IPS-18c (cell line): ENCODE results near the gene RERE.
"Not testable (repeated sequence)": the region's sequence is repeated elsewhere in the genome, so short reads cannot be mapped to it uniquely, and the experiment has no call there.

Experiments
- H3K4me3 ChIP-seq: 2 replicates; pipeline ENCODE4 v1.7.0; 2013; ENCODE audit warnings: low read depth, mild to moderate bottlenecking, low read length, moderate library complexity; ENCODE audit not compliant: insufficient read depth
- H3K9me3 ChIP-seq: one replicate; pipeline ENCODE4 v1.6.1; 2013; ENCODE audit warnings: mild to moderate bottlenecking, low read length, moderate library complexity; ENCODE audit not compliant: control insufficient read depth, insufficient read depth

The RERE gene

DNA sequence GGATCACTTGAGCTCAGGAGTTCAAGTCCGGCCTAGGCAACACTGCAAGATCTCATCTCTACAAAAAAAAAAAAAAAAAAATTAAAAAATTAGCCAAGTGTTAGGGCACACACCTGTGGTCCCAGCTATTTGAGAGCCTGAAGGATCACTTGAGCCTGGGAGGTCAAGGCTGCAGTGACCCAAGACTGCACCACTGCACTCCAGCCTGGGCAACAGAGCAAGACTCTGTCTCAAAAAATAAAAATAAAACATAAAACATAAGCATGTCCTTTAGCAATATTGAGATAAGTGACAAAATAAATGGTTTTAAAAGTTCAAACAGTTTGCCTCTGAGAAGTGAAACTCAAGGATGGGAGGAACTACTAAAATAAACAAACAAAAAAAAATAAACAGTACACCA lies 101.2 kb downstream of the RERE start:
- Histone ChIP-seq H3K4me3 (no peak overlapping the region), H3K9me3 (no peaks in the 10 kb centered on the region)

DNA sequence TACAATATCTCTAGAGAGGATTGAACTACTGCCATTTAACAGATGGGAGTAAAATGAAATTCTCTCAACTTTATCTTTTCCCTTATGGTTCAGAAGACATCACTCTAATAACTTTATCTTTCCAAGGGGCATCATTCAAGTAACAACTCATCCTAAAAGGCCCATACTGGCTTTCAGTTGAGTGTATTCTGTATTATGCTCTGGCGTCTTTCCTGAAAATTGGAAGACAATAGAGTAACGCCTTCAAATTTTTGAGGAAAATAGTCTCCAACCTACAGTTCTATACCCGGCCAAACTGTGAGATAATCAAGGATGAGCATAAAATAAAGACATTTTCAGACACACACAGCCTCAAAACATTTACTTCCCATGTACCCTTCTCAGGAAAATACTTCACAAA lies 103.3 kb downstream of the RERE start:
- Histone ChIP-seq H3K9me3 (no peaks in the 10 kb centered on the region), H3K4me3 (no peak overlapping the region)

DNA sequence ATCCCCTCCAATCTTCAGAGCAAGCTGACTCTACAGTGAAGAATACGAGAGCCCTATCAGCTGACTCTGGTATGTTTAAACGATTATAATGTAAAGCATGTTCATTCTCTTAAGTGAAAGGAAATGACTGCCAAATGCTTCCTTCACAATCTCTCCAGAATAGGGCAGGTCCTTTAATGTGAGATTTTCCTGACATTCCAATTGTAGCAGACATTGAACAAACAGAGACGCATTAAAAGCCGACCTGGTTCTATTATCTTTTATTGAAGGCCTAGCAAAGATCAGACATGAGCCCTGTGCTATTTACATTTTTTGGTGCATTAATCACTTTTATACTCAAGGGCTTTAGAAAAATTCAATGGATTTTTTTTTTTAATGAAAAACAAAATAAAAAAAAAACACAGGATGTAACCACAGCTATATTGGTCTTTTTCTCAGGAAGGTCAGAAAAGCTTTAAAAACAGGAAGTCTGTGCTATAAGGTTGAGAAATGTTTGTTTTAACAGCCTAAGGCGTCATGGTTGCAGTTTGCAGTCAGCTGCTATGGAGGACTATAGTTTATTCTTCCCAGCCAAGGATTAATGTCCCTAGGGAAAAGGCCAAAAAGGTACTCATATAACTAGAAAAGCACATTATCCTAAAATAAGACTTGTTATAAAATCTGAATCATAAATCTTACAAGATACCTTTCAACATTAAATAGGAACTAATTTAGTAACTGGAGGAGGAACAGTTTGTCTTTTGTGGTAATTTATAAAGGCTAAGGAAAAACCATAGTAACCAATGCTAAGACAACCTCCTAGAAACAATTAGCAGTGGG lies 104.8 kb downstream of the RERE start:
- no peaks in the 10 kb centered on the region for H3K9me3 ChIP-seq
- no peak overlapping the region for H3K4me3 ChIP-seq

- H3K4me3 ChIP-seq: no peak overlapping the region
Measured at GRCh38 chr1:8711873-8712412, 105.5 kb downstream of the RERE start.

GRCh38 chr1:8711151-8711550 lies 106.3 kb downstream of the RERE start:
- no peaks in the 10 kb centered on the region for H3K9me3 ChIP-seq
- H3K4me3 ChIP-seq: no peak overlapping the region

More at GRCh38 chr1:8711873-8712412, 105.5 kb downstream of the RERE start:
- no peaks in the 10 kb centered on the region for H3K9me3 ChIP-seq

- no peaks in the 10 kb centered on the region for H3K9me3 ChIP-seq
- H3K4me3 ChIP-seq: no peak overlapping the region
Measured at GRCh38 chr1:8708259-8708658, 109.2 kb downstream of the RERE start.

GRCh38 chr1:8706995-8707396 lies 110.4 kb downstream of the RERE start:
- no peak overlapping the region for H3K4me3 ChIP-seq
- no peaks in the 10 kb centered on the region for H3K9me3 ChIP-seq

DNA sequence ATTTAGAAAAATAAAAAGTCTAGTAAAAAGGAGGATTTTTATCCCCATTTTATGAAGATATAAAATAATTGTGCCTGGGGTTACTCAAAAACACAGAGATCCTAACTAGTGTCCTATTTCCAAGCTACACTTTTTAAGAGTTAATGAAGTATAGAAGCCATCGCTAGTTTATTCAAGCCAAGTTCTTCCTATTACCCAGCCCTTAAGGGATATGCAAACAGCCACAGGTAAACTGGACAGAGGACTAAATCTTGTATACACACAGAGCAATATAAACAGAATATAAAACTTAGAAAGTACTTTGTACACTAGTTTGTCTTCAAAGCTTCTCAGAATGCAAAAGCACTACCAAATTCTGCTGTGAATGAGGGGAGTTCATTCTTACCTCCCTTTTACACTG lies 111.1 kb downstream of the RERE start:
- no peaks in the 10 kb centered on the region for H3K9me3 ChIP-seq
- H3K4me3 ChIP-seq: no peak overlapping the region

DNA sequence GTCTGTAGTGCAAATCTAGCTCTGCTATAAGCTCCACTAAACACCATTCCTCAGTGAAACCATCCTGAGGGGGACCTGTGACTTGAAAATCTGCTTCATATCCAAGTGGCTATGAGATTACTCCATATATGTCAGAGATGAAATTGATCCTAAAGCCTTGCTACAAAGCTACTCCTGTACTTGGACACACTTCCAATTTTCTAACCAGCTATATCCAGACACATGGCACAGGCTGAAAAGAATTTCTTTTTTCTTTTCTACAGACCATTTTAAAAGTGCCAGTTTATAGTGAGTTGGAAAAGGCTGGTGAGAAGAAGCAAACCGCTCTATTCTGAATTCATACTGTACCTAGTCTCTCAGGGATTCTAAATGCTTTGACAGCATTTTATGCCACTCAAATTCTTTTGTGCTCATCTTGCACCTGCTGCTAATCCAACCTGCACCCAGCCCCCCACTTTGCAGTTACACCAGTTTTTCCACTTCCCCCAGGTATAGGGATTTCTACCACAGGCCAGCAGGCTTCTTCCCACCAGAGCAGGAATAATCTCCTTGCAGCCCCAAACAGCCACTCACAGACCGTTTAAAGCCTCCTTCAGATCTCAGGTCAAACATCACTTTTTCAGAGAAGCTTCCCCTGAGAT lies 112.5 kb downstream of the RERE start:
- H3K4me3 ChIP-seq: no peak overlapping the region
- H3K9me3 ChIP-seq: no peaks in the 10 kb centered on the region

DNA sequence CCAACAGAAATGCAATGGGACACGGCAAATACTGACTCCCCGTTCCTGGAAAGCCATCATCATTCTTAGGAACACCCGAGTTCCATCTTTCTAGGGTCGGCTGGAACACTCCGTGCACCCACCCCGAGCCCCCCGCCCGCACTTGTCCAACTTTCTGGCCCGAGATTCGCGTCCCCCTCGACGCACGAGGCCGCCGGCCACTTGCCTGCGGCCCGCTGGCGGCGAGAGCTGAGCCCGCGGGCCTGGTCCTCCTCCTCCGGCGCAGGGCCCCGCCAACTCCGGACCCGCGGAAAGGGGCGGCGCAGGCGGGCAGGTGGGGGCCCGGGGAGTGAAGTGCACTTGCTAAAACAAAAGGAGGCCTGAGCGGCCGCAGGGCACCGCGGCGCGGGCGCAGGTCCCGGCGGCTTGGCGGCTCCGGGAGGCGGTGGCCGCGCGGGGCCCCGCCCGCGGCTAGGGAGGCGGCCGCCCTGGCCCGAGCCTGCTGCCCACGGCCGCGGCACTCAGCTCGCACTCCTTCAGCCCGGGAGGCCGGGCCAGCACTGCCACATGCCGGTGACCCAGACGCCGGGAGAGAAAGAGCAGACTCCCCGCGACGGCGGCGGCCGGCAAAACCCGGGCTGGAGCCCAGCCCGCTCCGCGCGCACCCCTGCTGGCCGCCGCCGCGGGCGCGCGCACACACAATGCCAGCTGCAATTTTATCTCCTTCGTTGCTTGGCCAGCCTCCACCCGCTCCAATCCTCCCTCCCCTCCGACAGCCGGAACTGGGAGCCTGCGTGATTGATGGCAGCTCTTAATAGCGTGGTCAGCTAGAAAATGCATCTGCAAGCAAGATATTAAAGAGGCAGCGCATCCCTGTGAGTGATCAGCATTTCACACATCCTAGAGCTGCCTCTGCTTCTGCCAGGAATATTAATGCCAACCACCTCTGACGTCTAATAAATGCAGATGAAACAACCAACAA lies 114.3 kb downstream of the RERE start:
- H3K4me3 ChIP-seq: peak overlapping the region; percentile 71; the same call in 1 of the 2 replicates

DNA sequence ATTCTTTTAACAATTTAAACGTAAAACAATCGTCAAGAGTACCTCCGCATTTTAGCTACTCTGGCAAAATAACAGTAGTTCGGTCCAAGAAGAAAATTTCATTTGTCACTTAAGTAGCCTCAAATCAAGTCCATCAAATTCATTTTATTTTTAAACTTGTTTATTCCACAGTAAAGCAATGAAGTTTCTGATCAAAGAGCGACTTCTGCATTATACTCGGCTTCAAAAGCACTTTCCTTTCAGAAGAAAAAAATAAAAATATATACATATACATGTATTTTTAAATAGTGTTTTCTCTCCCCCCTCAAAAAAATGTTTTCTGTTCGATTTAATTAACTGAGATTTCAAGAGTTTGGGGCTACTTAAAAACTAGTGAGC lies 115.0 kb downstream of the RERE start:
- peak overlapping the region; percentile 71; the same call in 1 of the 2 replicates for H3K4me3 ChIP-seq
- no peaks in the 10 kb centered on the region for H3K9me3 ChIP-seq

More for the DNA sequence above, 114.3 kb downstream of the RERE start:
- no peaks in the 10 kb centered on the region for H3K9me3 ChIP-seq

GRCh38 chr1:8701794-8702471 lies 115.5 kb downstream of the RERE start:
- H3K4me3 ChIP-seq: peak overlapping the region; percentile 71
- no peaks in the 10 kb centered on the region for H3K9me3 ChIP-seq

GRCh38 chr1:8699679-8700078 lies 117.8 kb downstream of the RERE start:
- H3K4me3 ChIP-seq: no peak overlapping the region
- H3K9me3 ChIP-seq: no peaks in the 10 kb centered on the region

- H3K4me3 ChIP-seq: no peak overlapping the region
- no peaks in the 10 kb centered on the region for H3K9me3 ChIP-seq
Measured at GRCh38 chr1:8698937-8699447, 118.4 kb downstream of the RERE start.

GRCh38 chr1:8698012-8698630 lies 119.3 kb downstream of the RERE start:
- Histone ChIP-seq H3K4me3 (no peak overlapping the region), H3K9me3 (no peaks in the 10 kb centered on the region)

DNA sequence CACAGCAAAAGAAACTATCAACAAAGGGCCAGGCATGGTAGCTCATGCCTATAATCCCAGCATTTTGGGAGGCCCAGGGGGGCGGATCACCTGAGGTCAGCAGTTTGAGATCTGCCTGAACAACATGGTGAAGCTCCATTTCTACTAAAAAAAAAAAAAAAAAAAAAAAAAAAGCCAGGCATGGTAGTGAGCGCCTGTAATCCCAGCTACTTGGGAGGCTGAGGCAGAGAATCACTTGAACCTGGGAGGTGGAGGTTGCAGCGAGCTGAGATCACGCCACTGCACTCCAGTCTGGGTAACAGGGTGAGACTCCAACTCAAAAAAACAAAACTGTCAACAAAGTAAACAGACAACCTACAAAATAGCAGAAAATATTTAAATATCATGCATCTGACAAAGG lies 122.0 kb downstream of the RERE start:
- H3K4me3 ChIP-seq, H3K9me3 ChIP-seq: not testable (repeated sequence)
